ENCODE measurements around the gene SASH1.

GRCh38 chr6:148450866-148451265, 108.2 kb downstream of the SASH1 start:
- TF ChIP-seq CTCF (IDR thresholded peaks at IDR 0.05; ENCODE audit: low read length) (no peak), EZH2 (optimal IDR thresholded peaks at IDR 0.05; ENCODE audit: low read depth, low read length) (no peak)
